Measurements from ENCODE around the gene ATG14. TPM values are rescaled to one million over a fixed set of nuclear protein-coding genes. Genes with fewer than 3 reads are reported as not detected.

ATG14 gene
- polyA plus RNA-seq, 2 of the 4 experiments (the other 2 are of a cell fraction) = 5.9 to 7.4 TPM

DNA sequence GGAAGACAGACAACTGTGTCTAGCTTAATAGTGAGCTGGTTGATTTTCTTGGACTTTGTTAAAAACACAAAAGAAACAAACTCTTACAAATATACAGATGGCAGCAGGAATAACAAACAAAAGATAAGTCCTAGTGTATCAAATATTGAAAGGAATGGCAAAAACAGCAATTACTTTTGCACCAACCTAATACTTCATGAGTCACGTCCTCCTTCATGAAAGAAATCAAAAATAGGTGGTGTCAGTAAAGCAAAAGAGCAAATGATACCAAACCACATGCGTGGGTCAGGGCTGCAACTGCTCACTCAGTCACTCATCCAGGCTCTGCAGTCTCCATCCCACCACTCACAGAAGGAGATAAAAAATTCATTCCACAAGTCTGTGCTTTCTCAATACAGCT lies 11.8 kb downstream of the ATG14 start:
- DNase-seq (ENCODE audit: low read depth in 1 of 2, low spot score in 1 of 2) (no peak), ATAC-seq (no peak), FAIRE-seq (no peak)
- ChIA-PET POLR2A (no interaction called here), CTCF (no interaction called here)
- 75% methylated on average over 2 of the region's 2 CpGs for WGBS (ENCODE audit: missing lambda C conversion rate)
- H3K4me3 ChIP-seq = no peak overlapping the region
- no peak overlapping the region for H3K4me2 ChIP-seq
- H3K27ac ChIP-seq = no peak overlapping the region
- peaks cover 10% of the 10 kb centered on the region; the same call in 2 of the 3 replicates for H3K4me1 ChIP-seq
- TF ChIP-seq CEBPB (IDR thresholded peaks at IDR 0.05) (no peak), CBX2 (IDR thresholded peaks at IDR 0.05; ENCODE audit: borderline replicate concordance, low read depth) (no peak), ZC3H11A (IDR thresholded peaks at IDR 0.05) (no peak)
- H3K9me3 ChIP-seq = no peaks in the 10 kb centered on the region

DNA sequence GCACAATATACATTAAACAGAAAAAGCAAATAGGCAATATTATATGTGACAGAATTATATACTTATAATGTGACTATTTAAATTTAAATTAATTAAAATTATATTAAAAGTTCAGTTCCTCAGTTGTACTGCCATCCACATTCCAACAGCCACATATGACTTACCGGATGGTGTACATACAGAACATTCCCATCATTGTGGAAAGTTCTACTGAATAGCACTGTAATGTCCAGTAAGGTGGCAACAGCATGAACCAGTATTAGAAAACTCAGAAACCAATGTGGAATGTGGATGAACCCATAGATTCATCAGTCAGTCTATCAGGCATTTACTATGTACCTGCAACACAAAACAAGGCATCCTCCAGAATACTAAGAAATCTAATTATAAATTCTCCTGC lies 12.4 kb downstream of the ATG14 start:
- peak overlapping the region; percentile 12; the same call in 1 of the 3 replicates for H3K4me2 ChIP-seq
- ATAC-seq (no peak), DNase-seq (ENCODE audit: low read depth in 1 of 2, low spot score in 1 of 2) (no peak), FAIRE-seq (no peak)
- no peak overlapping the region for H3K27ac ChIP-seq
- no peak overlapping the region for H3K4me3 ChIP-seq
- TF ChIP-seq HOXB5 (CRISPR knock-in tag; IDR thresholded peaks at IDR 0.05) (no peak), NR3C1 (IDR thresholded peaks at IDR 0.05) (no peak), GATA3 (IDR thresholded peaks at IDR 0.05; ENCODE audit: borderline replicate concordance) (no peak), TP53 (CRISPR knock-in tag; IDR thresholded peaks at IDR 0.05) (no peak), ZSCAN20 (CRISPR knock-in tag; IDR thresholded peaks at IDR 0.05) (no peak), ZFP36 (IDR thresholded peaks at IDR 0.05; ENCODE audit: borderline replicate concordance, partially characterized antibody) (no peak), KDM1A (IDR thresholded peaks at IDR 0.05; ENCODE audit: low read depth) (no peak), ZC3H11A (IDR thresholded peaks at IDR 0.05) (no peak), FOXS1 (CRISPR knock-in tag; IDR thresholded peaks at IDR 0.05) (no peak), CHD4 (IDR thresholded peaks at IDR 0.05; ENCODE audit: borderline replicate concordance) (no peak), BHLHE40 (IDR thresholded peaks at IDR 0.05; ENCODE audit: low read depth, low read length) (no peak), HEYL (CRISPR knock-in tag; IDR thresholded peaks at IDR 0.05) (no peak), TFCP2L1 (CRISPR knock-in tag; IDR thresholded peaks at IDR 0.05) (no peak), NFE2L2 (conservative IDR thresholded peaks at IDR 0.05; ENCODE audit: low read length) (no peak), CHD2 (IDR thresholded peaks at IDR 0.05; ENCODE audit: low read length, partially characterized antibody) (no peak), FOSL2 (IDR thresholded peaks at IDR 0.05) (no peak), FOSL2 (CRISPR knock-in tag; IDR thresholded peaks at IDR 0.05) (no peak), EHF (CRISPR knock-in tag; IDR thresholded peaks at IDR 0.05) (no peak)
- TF ChIP-seq, protein P1, sequence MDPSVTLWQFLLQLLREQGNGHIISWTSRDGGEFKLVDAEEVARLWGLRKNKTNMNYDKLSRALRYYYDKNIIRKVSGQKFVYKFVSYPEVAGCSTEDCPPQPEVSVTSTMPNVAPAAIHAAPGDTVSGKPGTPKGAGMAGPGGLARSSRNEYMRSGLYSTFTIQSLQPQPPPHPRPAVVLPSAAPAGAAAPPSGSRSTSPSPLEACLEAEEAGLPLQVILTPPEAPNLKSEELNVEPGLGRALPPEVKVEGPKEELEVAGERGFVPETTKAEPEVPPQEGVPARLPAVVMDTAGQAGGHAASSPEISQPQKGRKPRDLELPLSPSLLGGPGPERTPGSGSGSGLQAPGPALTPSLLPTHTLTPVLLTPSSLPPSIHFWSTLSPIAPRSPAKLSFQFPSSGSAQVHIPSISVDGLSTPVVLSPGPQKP (IDR thresholded peaks at IDR 0.05; ENCODE audit: low read depth, low read length) = no peak
- TF ChIP-seq, protein P2, sequence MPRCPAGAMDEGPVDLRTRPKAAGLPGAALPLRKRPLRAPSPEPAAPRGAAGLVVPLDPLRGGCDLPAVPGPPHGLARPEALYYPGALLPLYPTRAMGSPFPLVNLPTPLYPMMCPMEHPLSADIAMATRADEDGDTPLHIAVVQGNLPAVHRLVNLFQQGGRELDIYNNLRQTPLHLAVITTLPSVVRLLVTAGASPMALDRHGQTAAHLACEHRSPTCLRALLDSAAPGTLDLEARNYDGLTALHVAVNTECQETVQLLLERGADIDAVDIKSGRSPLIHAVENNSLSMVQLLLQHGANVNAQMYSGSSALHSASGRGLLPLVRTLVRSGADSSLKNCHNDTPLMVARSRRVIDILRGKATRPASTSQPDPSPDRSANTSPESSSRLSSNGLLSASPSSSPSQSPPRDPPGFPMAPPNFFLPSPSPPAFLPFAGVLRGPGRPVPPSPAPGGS (IDR thresholded peaks at IDR 0.05) = no peak
- H3K4me1 ChIP-seq = peaks cover 10% of the 10 kb centered on the region; the same call in 2 of the 3 replicates
- ChIA-PET POLR2A (no interaction called here), CTCF (no interaction called here)
- no peaks in the 10 kb centered on the region for H3K9me3 ChIP-seq
- 93% methylated on average over 1 of the region's 1 CpG for WGBS (ENCODE audit: missing lambda C conversion rate)

DNA sequence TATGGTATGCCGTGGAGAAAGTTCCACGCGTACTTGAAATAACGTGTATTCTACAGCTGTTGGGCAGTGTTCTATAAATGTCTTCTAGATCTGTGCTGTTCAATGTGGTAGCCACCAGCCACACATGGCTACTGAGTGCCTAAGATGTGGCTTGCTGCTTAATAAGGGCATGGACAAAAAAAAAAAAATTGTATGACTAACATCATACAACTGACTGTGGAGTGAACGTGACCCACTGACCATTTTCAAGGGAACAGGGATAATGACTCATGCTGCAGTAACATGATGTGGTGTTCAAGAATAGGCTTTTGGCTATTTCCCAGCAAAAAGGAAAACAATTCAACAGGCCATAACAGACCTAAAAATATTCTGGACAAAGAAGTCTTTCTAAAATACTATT lies 13.0 kb downstream of the ATG14 start:
- TF ChIP-seq FOSL2 (IDR thresholded peaks at IDR 0.05) = peak; percentile 37; the same call in 1 of the 2 replicates
- TF ChIP-seq FOSL2 (CRISPR knock-in tag; IDR thresholded peaks at IDR 0.05) = peak; percentile 76
- no peak for TF ChIP-seq RAD21 (conservative IDR thresholded peaks at IDR 0.05 in 1 of 2, IDR thresholded peaks at IDR 0.05 in 1 of 2)
- TF ChIP-seq JUNB (IDR thresholded peaks at IDR 0.05) = peak; percentile 54
- peak; percentile 45 for TF ChIP-seq BHLHE40 (IDR thresholded peaks at IDR 0.05; ENCODE audit: low read depth, low read length)
- no peak for TF ChIP-seq HOXB5 (CRISPR knock-in tag; IDR thresholded peaks at IDR 0.05)
- H3K4me3 ChIP-seq = no peak overlapping the region
- H3K4me2 ChIP-seq = peak overlapping the region; percentile 12; the same call in 1 of the 3 replicates
- no peaks in the 10 kb centered on the region for H3K9me3 ChIP-seq
- peak; percentile 75 to 83; a peak in 5 of 6 replicates for ATAC-seq
- ChIA-PET CTCF (no interaction called here), POLR2A (no interaction called here)
- H3K27ac ChIP-seq = no peak overlapping the region
- 74% methylated on average over 5 of the region's 5 CpGs for WGBS (ENCODE audit: missing lambda C conversion rate)
- FAIRE-seq = no peak
- H3K4me1 ChIP-seq = peaks cover 10% of the 10 kb centered on the region; the same call in 2 of the 3 replicates
- DNase-seq (ENCODE audit: low read depth in 1 of 2, low spot score in 1 of 2) = peak; percentile 21 to 56

All from A549 (cell line).